Neuronal stem cell (in vitro differentiated cells): ENCODE results near the gene SAYSD1.
A peak's percentile ranks its signal among the peaks of the same experiment; 100 is the strongest.

Source experiments
- DNase-seq: peaks from one replicate; pipeline ENCODE4 v3.0.0-alpha.2; 2013; ENCODE audit warnings: low spot score
- H2AFZ ChIP-seq: one replicate; pipeline ENCODE4 v1.6.1; 2013; ENCODE audit warnings: mild to moderate bottlenecking, low read length, inconsistent platforms
- H2AK5ac ChIP-seq: 2 replicates; pipeline ENCODE4 v1.6.1; 2013; ENCODE audit warnings: low read depth, mild to moderate bottlenecking, inconsistent platforms, low read length, moderate library complexity, mixed read lengths
- H2BK120ac ChIP-seq: 2 replicates; pipeline ENCODE4 v1.6.1; 2013; ENCODE audit warnings: low read depth, mild to moderate bottlenecking, inconsistent platforms, low read length, moderate library complexity, mixed read lengths
- H2BK12ac ChIP-seq: one replicate; pipeline ENCODE4 v1.6.1; 2013; ENCODE audit warnings: low read length, inconsistent platforms
- H2BK15ac ChIP-seq: 2 replicates; pipeline ENCODE4 v1.6.1; 2013; ENCODE audit warnings: mild to moderate bottlenecking, low read length, inconsistent platforms, mixed read lengths
- H2BK5ac ChIP-seq: one replicate; pipeline ENCODE4 v1.6.1; 2013; ENCODE audit warnings: inconsistent platforms, mild to moderate bottlenecking, low read length, moderate library complexity
- H3K14ac ChIP-seq: one replicate; pipeline ENCODE4 v1.6.1; 2013; ENCODE audit warnings: low read length, inconsistent platforms
- H3K18ac ChIP-seq: 2 replicates; pipeline ENCODE4 v1.6.1; 2013; ENCODE audit warnings: low read length, inconsistent platforms
- H3K23ac ChIP-seq: 2 replicates; pipeline ENCODE4 v1.6.1; 2013; ENCODE audit warnings: low read depth, mild to moderate bottlenecking, mixed read lengths, low read length, inconsistent platforms; ENCODE audit not compliant: poor library complexity
- H3K27ac ChIP-seq: replicated peaks from 3 replicates; pipeline ENCODE4 v1.5.1; 2013; ENCODE audit warnings: low read length, inconsistent platforms
- H3K27me3 ChIP-seq, 3 experiments: 2 replicates each; pipeline ENCODE4 v1.6.1; 2013; ENCODE audit warnings: low read length in 3 of 3, mild to moderate bottlenecking in 2 of 3, inconsistent platforms in 1 of 3, low read depth in 1 of 3, mixed read lengths in 1 of 3, moderate library complexity in 1 of 3; ENCODE audit not compliant: control insufficient read depth in 3 of 3, insufficient read depth in 3 of 3
- H3K36me3 ChIP-seq, 2 donors: replicated peaks in 1 of 2; 2 replicates each; pipeline ENCODE4 v1.6.1; 2013; ENCODE audit warnings: low read length in 2 of 2; ENCODE audit not compliant: control insufficient read depth in 2 of 2, insufficient read depth in 2 of 2
- H3K4ac ChIP-seq: 2 replicates; pipeline ENCODE4 v1.6.1; 2013; ENCODE audit warnings: inconsistent platforms, mild to moderate bottlenecking, low read length, moderate library complexity
- H3K4me1 ChIP-seq, 2 donors: 1 replicate in 1 of 2; 2 replicates in 1 of 2; pipeline ENCODE4 v1.6.1; 2013; ENCODE audit warnings: low read length in 2 of 2, low read depth in 1 of 2; ENCODE audit not compliant: control insufficient read depth in 2 of 2, insufficient read depth in 1 of 2
- H3K4me2 ChIP-seq: one replicate; pipeline ENCODE4 v1.6.1; 2013; ENCODE audit warnings: mild to moderate bottlenecking, low read length, inconsistent platforms; ENCODE audit not compliant: insufficient read depth, poor library complexity, severe bottlenecking
- H3K4me3 ChIP-seq, 2 donors: 2 replicates each; pipeline ENCODE4 v1.5.1; 2013; ENCODE audit warnings: low read length in 2 of 2, mild to moderate bottlenecking in 2 of 2, inconsistent platforms in 1 of 2, moderate library complexity in 1 of 2
- H3K79me1 ChIP-seq: one replicate; pipeline ENCODE4 v1.6.1; 2013; ENCODE audit warnings: low read depth, mild to moderate bottlenecking, inconsistent platforms, low read length, moderate library complexity
- H3K9ac ChIP-seq: one replicate; pipeline ENCODE4 v1.6.1; 2013; ENCODE audit warnings: mild to moderate bottlenecking, low read depth, low read length, inconsistent platforms; ENCODE audit not compliant: poor library complexity
- H3K9me3 ChIP-seq, 2 donors: replicated peaks in 1 of 2; 2 replicates each; pipeline versions ENCODE3 to v1.6.1; 2013; ENCODE audit warnings: low read length in 2 of 2, mild to moderate bottlenecking in 2 of 2, inconsistent platforms in 1 of 2, low read depth in 1 of 2, mixed read lengths in 1 of 2, moderate library complexity in 1 of 2; ENCODE audit not compliant: control insufficient read depth in 2 of 2, insufficient read depth in 1 of 2
- H4K8ac ChIP-seq: one replicate; pipeline ENCODE4 v1.6.1; 2013; ENCODE audit warnings: low read depth, mild to moderate bottlenecking, inconsistent platforms, low read length, moderate library complexity
- H4K91ac ChIP-seq: one replicate; pipeline ENCODE4 v1.6.1; 2013; ENCODE audit warnings: low read length, low read depth, mild to moderate bottlenecking, inconsistent platforms; ENCODE audit not compliant: poor library complexity
- WGBS, 2 donors: extraction: QIAGEN DNeasy Blood & Tissue Kit; methylation state at CpG; one replicate each; pipeline ENCODE4 v1.1.7; 2013; ENCODE audit warnings: missing lambda C conversion rate in 2 of 2, mixed read lengths in 1 of 2; ENCODE audit not compliant: insufficient read length in 2 of 2, insufficient replicate concordance in 1 of 2; ENCODE audit errors: extremely low coverage in 2 of 2; 5-methylcytosine and 5-hydroxymethylcytosine counted together

The SAYSD1 gene

DNA sequence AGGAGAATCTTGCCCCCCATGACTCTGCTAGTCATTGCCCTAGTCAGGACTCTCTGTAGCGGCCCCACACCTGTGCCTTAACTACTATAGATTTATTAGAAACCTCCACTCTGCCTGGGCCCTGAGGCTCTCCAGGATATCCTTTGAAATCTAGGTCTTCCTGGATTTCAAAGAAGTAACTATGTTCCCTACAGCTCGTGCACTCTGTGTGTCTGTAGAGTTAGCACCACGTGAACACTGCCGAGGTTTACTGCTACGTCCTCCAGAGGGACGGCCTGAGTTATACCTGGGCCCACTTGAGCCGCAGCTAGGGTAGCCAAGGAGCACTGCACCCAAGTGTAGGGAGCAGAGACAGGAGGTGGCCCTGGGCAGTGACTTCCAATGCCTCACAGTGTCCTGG is 46.6 kb downstream of the SAYSD1 start:
- Histone ChIP-seq H3K27me3 (peaks cover 0 to 16% (median 0%) of the 10 kb centered on the region in 3 experiments), H3K4ac (no peak overlapping the region), H3K14ac (no peak overlapping the region), H2AFZ (no peak overlapping the region), H2BK120ac (no peak overlapping the region), H3K4me3 (no peak overlapping the region), H3K79me1 (no peaks in the 10 kb centered on the region), H2AK5ac (no peak overlapping the region), H3K4me1 (no peaks in the 10 kb centered on the region), H2BK5ac (no peak overlapping the region), H3K9me3 (peaks cover 2 to 3% of the 10 kb centered on the region in 2 donors), H2BK15ac (no peak overlapping the region), H3K4me2 (no peak overlapping the region), H3K27ac (no peak overlapping the region), H4K8ac (no peak overlapping the region), H3K36me3 (no peaks in the 10 kb centered on the region), H3K9ac (no peak overlapping the region), H3K23ac (no peak overlapping the region), H2BK12ac (no peak overlapping the region), H4K91ac (no peak overlapping the region), H3K18ac (peak overlapping the region; percentile 27)
- no CpG with 5 or more reads among the region's 7 CpGs for WGBS, 2 donors
- no peak for DNase-seq

DNA sequence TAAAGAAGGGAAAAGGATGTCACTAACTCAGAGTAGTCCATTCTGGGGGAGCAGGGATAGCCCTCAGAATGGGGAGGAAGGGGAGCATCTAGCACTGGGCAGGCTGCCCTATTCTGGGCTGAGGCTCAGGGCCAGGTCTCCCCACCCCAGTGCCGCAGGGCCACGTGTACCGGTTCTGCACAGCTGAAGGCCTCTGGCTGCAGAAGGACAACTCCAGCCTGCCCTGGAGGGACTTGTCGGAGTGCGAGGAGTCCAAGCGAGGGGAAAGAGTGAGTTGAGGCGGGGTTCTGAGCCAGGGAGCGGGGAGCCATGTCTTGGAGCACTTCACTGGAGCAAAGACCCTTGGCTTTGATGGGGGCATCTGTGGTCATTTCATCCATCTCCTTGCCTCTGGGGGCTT is 49.4 kb downstream of the SAYSD1 start:
- H3K4me2 ChIP-seq = no peak overlapping the region
- H2BK12ac ChIP-seq = no peak overlapping the region
- no peaks in the 10 kb centered on the region for H3K4me1 ChIP-seq
- peaks cover 0 to 29% (median 0%) of the 10 kb centered on the region in 3 experiments for H3K27me3 ChIP-seq
- no peak overlapping the region for H4K91ac ChIP-seq
- H3K14ac ChIP-seq = no peak overlapping the region
- no peak overlapping the region for H3K18ac ChIP-seq
- no peak overlapping the region for H4K8ac ChIP-seq
- H3K9ac ChIP-seq = no peak overlapping the region
- no peak overlapping the region for H3K4ac ChIP-seq
- H2BK5ac ChIP-seq = peak overlapping the region; percentile 21
- DNase-seq = no peak
- H2AFZ ChIP-seq = no peak overlapping the region
- H3K36me3 ChIP-seq = no peaks in the 10 kb centered on the region
- H3K27ac ChIP-seq = no peak overlapping the region
- H3K79me1 ChIP-seq = no peaks in the 10 kb centered on the region
- no peak overlapping the region for H2BK15ac ChIP-seq
- no peak overlapping the region for H2AK5ac ChIP-seq
- peaks cover 2 to 3% of the 10 kb centered on the region in 2 donors for H3K9me3 ChIP-seq
- H3K23ac ChIP-seq = peak overlapping the region; percentile 44
- WGBS, 2 donors = no CpG with 5 or more reads among the region's 8 CpGs
- no peak overlapping the region for H2BK120ac ChIP-seq
- H3K4me3 ChIP-seq = no peak overlapping the region

DNA sequence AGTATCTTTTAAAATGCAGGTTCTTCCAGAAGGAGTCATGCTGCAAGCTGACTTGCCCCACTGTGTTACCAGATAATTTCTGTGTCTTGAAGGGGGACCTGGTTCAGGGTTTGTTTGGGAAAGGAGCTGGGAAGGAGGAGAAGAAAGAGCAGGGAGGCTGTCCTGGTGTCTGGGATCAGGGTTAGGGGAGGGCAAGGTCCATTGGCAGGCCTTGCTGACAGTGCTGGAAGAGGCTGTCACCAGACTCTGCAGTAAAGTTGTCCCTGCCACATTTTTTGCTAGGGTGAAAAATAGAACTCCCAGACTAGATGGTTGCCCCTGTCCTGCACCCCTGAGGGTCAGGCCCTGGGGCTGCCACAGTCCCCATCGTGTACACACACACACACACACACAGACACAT is 51.5 kb downstream of the SAYSD1 start:
- H2AFZ ChIP-seq = no peak overlapping the region
- H3K79me1 ChIP-seq = no peaks in the 10 kb centered on the region
- H2BK15ac ChIP-seq = no peak overlapping the region
- H3K36me3 ChIP-seq = peaks cover 0 to 2% of the 10 kb centered on the region in 2 donors
- no peak overlapping the region for H2BK5ac ChIP-seq
- H2BK12ac ChIP-seq = no peak overlapping the region
- no peak overlapping the region for H3K4me3 ChIP-seq
- no peak overlapping the region for H3K27ac ChIP-seq
- H3K27me3 ChIP-seq = peaks cover 0 to 35% (median 0%) of the 10 kb centered on the region in 3 experiments
- peaks cover 0 to 1% of the 10 kb centered on the region in 2 donors for H3K9me3 ChIP-seq
- no peak overlapping the region for H2BK120ac ChIP-seq
- H4K8ac ChIP-seq = no peak overlapping the region
- no peak for DNase-seq
- H3K9ac ChIP-seq = no peak overlapping the region
- H3K4me1 ChIP-seq = no peaks in the 10 kb centered on the region
- no peak overlapping the region for H3K14ac ChIP-seq
- no peak overlapping the region for H3K18ac ChIP-seq
- WGBS, 2 donors = no CpG with 5 or more reads among the region's 1 CpG
- no peak overlapping the region for H3K4me2 ChIP-seq
- H3K4ac ChIP-seq = no peak overlapping the region
- no peak overlapping the region for H3K23ac ChIP-seq
- no peak overlapping the region for H4K91ac ChIP-seq
- H2AK5ac ChIP-seq = no peak overlapping the region

DNA sequence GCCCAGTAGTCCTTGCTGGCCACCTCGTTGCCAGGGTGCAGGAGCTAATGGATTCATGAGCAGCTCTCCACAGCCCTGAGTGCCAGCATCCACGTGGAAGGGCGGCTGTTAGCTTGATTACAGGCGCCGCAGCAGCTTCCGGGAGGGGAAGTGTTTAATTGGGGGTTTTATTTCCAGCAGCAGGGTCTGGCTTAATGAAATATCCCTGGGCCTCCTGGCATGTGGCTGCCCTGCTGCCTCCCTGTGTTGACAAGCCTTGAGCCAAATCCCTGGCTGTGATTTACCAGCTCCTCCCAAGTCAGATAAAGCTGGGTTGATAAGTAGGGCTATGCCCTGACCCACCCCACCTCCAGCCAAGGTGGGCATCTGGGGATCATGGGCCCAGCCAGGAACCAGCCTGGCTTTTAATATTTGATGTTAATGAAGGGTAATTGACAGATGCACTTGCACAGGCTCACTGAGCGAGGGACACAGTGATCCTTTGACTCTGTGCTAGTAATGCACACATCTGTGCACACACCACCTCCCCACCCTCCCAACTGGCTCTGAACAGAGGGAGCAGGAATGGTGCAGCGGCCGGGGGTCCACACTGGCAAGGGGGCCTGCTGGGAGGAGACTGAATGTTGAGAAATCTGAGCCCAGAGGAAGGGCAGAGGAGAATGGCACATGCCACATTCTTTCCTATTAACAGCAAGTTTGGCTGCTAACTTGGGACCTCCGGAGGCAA is 52.8 kb downstream of the SAYSD1 start:
- no peak overlapping the region for H3K14ac ChIP-seq
- no peaks in the 10 kb centered on the region for H3K9me3 ChIP-seq
- H2BK15ac ChIP-seq = no peak overlapping the region
- no CpG with 5 or more reads among the region's 10 CpGs for WGBS, 2 donors
- DNase-seq = no peak
- peak overlapping the region; percentile 34 for H3K18ac ChIP-seq
- no peak overlapping the region for H2AFZ ChIP-seq
- no peaks in the 10 kb centered on the region for H3K79me1 ChIP-seq
- peaks cover 0 to 2% of the 10 kb centered on the region in 2 donors for H3K36me3 ChIP-seq
- no peak overlapping the region for H4K91ac ChIP-seq
- no peak overlapping the region for H3K4me2 ChIP-seq
- H2BK5ac ChIP-seq = peak overlapping the region; percentile 28
- H3K27ac ChIP-seq = no peak overlapping the region
- H2BK12ac ChIP-seq = no peak overlapping the region
- peaks cover 0 to 41% (median 0%) of the 10 kb centered on the region in 3 experiments for H3K27me3 ChIP-seq
- no peak overlapping the region for H4K8ac ChIP-seq
- H3K4ac ChIP-seq = no peak overlapping the region
- H3K9ac ChIP-seq = no peak overlapping the region
- H3K4me3 ChIP-seq = peak overlapping the region in 1 of 2 donors; percentile 30
- H3K4me1 ChIP-seq = no peaks in the 10 kb centered on the region
- H2AK5ac ChIP-seq = no peak overlapping the region
- H3K23ac ChIP-seq = no peak overlapping the region
- H2BK120ac ChIP-seq = no peak overlapping the region
